GM12892 (cell line): ENCODE results near the gene PDYN.

Source experiments
- DNase-seq: peaks from one replicate; pipeline ENCODE4 v3.0.0; 2011; ENCODE audit not compliant: insufficient read length
- FAIRE-seq: peaks from 2 replicates; lab custom pipeline; 2011; peaks lifted over from hg19 to GRCh38; lab: Jason Lieb, UNC
- POLR2A ChIP-seq: IDR thresholded peaks from 2 replicates; pipeline ENCODE4 v1.6.1; 2011; ENCODE audit warnings: low read depth, low read length, control low read depth
- POLR2AphosphoS5 ChIP-seq: IDR thresholded peaks from 2 replicates; pipeline ENCODE4 v1.6.1; 2011; ENCODE audit warnings: low read depth, low read length, control low read depth
- TAF1 ChIP-seq: IDR thresholded peaks from 2 replicates; pipeline ENCODE4 v1.6.1; 2011; ENCODE audit warnings: low read depth, mild to moderate bottlenecking, control low read depth, low read length, borderline replicate concordance

PDYN gene

DNA sequence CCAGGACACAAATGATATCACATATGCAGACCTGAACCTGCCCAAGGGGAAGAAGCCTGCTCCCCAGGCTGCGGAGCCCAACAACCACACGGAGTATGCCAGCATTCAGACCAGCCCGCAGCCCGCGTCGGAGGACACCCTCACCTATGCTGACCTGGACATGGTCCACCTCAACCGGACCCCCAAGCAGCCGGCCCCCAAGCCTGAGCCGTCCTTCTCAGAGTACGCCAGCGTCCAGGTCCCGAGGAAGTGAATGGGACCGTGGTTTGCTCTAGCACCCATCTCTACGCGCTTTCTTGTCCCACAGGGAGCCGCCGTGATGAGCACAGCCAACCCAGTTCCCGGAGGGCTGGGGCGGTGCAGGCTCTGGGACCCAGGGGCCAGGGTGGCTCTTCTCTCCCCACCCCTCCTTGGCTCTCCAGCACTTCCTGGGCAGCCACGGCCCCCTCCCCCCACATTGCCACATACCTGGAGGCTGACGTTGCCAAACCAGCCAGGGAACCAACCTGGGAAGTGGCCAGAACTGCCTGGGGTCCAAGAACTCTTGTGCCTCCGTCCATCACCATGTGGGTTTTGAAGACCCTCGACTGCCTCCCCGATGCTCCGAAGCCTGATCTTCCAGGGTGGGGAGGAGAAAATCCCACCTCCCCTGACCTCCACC lies 56.4 kb downstream of the PDYN start:
- FAIRE-seq, result no peak
- DNase-seq, result no peak
- TF ChIP-seq POLR2AphosphoS5 (no peak), POLR2A (no peak), TAF1 (no peak)

- TF ChIP-seq POLR2A (no peak), POLR2AphosphoS5 (no peak), TAF1 (no peak)
- FAIRE-seq (no peak), DNase-seq (no peak)
Measured at GRCh38 chr20:1935696-1936366, 58.0 kb downstream of the PDYN start.

GRCh38 chr20:1934721-1935573 lies 58.9 kb downstream of the PDYN start:
- FAIRE-seq (no peak), DNase-seq (no peak)
- TF ChIP-seq TAF1, result no peak
- TF ChIP-seq POLR2AphosphoS5, result no peak
- TF ChIP-seq POLR2A, result no peak

DNA sequence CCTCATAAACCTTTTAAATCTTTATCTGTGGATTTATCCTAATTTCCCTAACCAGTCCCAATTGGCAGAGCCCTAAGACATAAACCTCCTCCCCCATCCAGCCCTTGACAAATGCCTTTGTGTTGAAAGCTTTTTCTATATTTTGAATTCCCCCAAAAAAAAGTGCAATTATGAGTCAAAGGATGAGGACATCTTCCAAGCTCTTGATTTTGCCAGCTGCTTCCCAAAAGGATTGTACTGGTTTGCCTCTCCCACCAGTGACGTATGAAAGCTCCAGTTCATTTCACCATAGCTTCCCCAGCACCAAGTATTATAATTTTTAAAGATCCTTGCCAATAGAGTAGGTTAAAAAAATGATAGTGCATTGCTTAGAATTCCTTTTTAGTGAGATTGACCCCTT lies 59.7 kb downstream of the PDYN start:
- DNase-seq (no peak), FAIRE-seq (no peak)
- TF ChIP-seq TAF1, result no peak
- TF ChIP-seq POLR2A, result no peak
- no peak for TF ChIP-seq POLR2AphosphoS5

GRCh38 chr20:1933465-1933870 lies 60.4 kb downstream of the PDYN start:
- FAIRE-seq (no peak), DNase-seq (no peak)
- no peak for TF ChIP-seq TAF1
- TF ChIP-seq POLR2A, result no peak

GRCh38 chr20:1932971-1933370 lies 60.9 kb downstream of the PDYN start:
- TF ChIP-seq POLR2A (no peak), TAF1 (no peak), POLR2AphosphoS5 (no peak)
- DNase-seq (no peak), FAIRE-seq (no peak)

DNA sequence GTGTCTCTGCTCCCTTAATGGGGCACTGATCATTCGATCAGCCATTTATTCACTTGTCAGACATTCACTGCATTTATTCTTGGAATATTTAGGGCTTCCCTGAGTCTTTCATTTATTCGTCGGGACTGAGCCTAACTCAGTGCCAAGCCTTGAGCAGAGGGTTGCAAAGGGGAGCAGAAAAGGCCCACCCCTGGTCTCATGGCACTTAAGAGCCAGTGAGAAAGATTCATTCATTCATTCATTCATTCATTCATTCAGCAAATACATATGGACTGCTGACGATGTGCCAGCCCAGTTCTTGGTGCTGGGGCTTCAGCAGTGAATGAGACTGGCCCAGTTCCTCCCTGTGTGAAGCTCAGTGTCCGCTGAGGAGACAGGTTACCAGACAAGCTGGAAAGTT lies 62.0 kb downstream of the PDYN start:
- no peak for DNase-seq
- FAIRE-seq, result no peak
- no peak for TF ChIP-seq POLR2AphosphoS5
- no peak for TF ChIP-seq POLR2A
- no peak for TF ChIP-seq TAF1

- no peak for TF ChIP-seq POLR2A
- TF ChIP-seq POLR2AphosphoS5, result no peak
- TF ChIP-seq TAF1, result no peak
- DNase-seq (no peak), FAIRE-seq (no peak)
Measured at GRCh38 chr20:1930165-1930564, 63.7 kb downstream of the PDYN start.

DNA sequence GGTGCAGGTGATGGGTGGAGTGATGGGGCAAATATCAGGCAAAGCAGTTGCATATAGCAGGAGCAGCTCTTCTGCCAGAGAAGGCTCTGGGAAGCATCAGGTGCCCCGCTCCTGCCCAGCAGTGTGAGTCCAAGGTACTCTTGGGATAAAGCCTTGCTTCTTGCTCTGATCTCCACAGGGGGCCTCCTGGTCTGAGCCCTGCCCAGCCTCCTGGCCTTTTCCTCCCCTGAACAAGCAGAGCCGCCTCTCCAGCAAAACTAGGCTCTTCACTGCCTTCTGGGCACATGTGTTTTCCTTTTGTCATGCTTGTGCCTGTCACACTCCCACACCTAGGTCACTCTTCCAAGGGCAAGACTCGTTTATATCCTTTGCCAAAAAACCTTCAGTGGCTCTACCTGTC lies 64.4 kb downstream of the PDYN start:
- TF ChIP-seq POLR2AphosphoS5 (no peak), TAF1 (no peak), POLR2A (no peak)
- FAIRE-seq (no peak), DNase-seq (no peak)

- TF ChIP-seq POLR2AphosphoS5 (no peak), POLR2A (no peak), TAF1 (no peak)
- DNase-seq (no peak), FAIRE-seq (no peak)
Measured at GRCh38 chr20:1928782-1929181, 65.1 kb downstream of the PDYN start.
